GM18873 (cell line): ENCODE measurements around the gene PTCD1.

Source experiments
- ATAC-seq: cut with Tn5 transposase; IDR thresholded peaks from one replicate; pipeline ENCODE4 v1.9.1; 2021; ENCODE audit warnings: mild to moderate bottlenecking, moderate library complexity, moderate number of reproducible peaks; ENCODE audit not compliant: unreplicated experiment, low FRiP score

PTCD1 gene

DNA sequence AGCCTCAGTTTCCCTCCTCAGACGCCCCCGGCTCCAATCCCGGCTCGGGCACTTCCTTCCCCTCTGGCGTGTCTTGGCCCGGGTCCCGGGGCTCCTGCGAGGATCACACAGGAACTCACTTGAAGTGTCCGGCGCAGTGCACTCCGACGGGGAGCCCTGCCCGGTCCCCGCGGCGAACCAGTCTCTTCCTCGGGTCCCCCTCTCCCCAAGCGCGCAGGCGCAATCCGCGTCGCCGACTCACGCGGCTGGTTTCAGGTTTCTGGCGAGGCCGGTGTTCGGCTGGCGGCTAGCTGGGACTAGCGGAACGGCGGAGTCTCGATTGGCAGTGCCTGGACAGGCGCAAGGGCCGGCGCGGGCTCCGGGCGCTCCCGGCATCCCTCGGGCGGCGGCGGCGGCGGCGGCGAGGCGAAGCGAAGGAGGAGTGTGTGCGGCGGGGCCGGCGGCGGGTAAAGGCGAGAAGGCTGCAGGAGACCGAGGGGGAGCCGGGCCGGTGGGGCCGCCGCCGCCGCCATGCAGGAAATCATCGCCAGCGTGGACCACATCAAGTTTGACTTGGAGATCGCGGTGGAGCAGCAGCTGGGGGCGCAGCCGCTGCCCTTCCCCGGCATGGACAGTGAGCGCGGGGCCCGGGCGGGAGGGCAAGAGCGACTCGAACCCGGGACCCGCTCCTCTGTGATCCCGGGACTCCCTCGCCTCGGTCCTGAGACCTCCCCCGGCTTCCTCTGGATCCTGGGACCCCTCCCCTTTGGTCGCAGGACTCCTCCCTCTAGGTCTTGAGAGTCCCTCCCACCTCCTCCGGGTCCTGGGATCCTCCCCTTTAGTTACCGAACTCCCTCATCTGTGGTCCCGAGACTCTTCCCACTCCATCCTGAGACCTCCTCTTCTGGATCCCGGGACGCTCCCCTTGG lies at the start of gene PTCD1, which contains the start of gene CPSF4:
Gene PTCD1 (minus strand): TSS at position 226 of the 908 bp plus-strand sequence. CDS start 3,556 bp downstream, outside the sequence.
Gene CPSF4 (plus strand): TSS at position 371 of the 908 bp plus-strand sequence. CDS start 140 bp downstream, at position 511.
- ATAC-seq = peak; percentile 83

GRCh38 chr7:99485094-99485493 lies 46.5 kb upstream of the PTCD1 start:
- no peak for ATAC-seq

DNA sequence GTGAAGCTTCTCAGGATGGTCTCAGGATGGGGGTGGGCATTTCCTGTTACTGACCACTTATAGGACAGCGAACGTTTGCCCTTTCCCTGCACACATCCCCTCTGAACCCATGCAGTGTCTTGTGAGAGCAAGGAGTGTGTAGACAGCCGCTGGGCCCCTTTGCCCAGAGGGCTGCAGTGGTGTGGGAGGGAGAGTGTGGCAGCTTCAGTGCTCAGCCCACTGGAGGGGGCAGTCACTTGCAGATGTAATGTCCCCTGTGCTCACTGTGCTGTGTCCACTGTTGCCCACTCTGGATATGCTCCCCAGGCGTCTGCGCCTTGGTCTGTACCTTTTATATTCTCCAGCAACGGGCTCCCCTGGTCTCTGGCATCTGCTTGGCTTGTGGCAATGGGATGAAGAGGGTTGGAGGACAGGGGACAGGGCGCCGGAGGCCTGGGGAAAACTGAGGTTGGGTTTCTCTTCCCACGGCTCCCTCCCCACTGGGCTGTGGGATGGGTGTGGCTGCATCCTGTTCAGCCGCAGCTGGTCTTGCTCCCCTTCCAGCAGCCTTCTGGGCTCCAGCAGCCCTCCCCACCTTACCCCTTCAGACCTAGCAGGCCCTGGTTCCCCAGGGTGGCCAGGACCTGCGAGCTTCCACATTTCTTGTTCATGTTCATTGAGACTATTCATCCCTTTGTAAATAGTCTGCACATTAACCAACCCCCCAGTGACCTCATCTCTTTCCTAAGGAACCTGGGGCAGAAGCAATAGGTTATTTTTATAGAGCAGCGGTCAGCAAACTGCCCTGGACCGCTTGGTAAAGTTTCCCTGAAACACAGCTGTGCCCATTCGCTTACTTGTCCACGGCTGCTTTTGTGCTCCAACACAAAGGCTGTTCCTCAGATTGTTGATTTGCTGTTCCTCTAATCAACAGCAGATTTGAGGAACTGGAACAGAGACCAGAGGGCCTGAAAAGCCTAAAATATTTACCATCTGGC lies 40.2 kb upstream of the PTCD1 start:
- no peak for ATAC-seq

GRCh38 chr7:99476107-99476506 lies 37.5 kb upstream of the PTCD1 start:
- ATAC-seq = no peak

DNA sequence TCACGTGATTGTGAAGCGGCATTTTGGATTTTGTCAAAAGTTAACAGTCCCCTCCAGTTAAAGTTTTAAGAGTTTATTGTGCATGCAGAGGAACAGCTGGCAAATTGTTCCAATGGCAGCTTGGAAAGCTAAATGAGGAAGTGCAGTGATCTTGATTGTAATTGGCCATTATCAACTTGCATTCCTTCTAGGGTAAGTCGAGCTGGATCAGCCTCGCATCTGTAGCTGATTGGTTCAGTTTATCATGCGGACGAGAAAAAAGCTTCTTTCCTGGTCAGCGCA lies 34.7 kb upstream of the PTCD1 start:
- ATAC-seq = no peak

DNA sequence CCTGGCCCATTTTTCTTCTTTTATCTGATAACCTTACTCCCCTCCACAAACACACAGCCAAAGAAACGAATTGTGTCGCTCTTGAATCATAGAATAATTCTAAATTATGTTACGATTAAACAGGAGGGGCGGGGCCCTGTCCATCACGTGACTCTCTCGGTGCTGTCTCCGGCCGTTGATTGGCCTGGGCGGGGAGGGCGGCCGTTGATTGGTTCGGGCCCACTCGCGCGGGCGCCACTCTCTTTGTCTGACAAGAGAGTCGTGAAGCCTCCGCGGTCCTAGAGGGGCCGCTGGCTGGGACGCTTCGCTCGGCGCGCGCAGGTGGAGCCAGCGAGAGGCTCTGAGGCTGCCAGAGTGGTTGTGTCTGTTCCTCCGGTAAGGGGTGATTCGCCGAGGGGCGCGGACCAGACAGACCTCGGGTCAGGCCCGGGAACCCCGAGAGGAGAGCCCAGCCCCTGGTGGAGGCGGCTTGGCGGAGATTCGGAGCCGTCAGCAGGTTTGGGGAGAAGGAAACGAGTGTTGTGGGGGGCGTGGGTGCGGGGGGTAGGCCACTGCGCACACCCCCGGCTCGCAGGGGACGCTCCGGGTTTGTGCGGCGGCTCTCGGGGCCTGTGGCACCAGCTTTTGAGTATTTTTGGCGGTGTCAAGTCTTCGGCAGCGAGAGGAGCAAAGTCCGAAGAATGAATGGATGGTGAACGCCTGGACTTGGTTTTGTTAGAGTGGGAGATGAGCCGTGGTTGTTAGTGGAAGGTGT lies 34.1 kb upstream of the PTCD1 start, which contains the start of gene ZNF789:
Gene ZNF789 (plus strand): TSS at position 330 of the 754 bp plus-strand sequence. CDS start 3,567 bp downstream, outside the sequence.
- peak; percentile 73 for ATAC-seq

- no peak for ATAC-seq
These were observed 30.9 kb upstream of the PTCD1 start for GRCh38 chr7:99469381-99470065.

- ATAC-seq = no peak
These were observed 29.8 kb upstream of the PTCD1 start for GRCh38 chr7:99468336-99468918.

- no peak for ATAC-seq
These were observed 26.8 kb upstream of the PTCD1 start for GRCh38 chr7:99465421-99465768.

DNA sequence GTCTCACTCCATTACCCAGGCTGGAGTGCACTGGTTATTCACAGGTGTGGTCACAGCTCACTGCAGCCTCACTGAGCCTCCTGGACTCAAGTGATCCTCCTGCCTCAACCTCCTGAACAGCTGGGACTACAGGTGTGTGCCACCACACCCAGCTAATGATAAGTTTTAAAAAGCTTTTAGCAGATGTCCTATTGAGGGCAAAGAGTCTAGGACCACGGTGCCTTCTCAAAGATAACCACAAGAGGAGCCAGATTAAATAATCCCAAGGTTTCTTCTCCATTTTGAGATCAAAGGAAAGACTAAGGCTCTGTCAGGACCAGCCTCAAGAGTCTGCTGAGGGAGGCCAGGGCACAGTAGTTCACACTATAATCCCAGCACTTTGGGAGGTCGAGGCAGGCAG lies 22.6 kb upstream of the PTCD1 start:
- no peak for ATAC-seq

DNA sequence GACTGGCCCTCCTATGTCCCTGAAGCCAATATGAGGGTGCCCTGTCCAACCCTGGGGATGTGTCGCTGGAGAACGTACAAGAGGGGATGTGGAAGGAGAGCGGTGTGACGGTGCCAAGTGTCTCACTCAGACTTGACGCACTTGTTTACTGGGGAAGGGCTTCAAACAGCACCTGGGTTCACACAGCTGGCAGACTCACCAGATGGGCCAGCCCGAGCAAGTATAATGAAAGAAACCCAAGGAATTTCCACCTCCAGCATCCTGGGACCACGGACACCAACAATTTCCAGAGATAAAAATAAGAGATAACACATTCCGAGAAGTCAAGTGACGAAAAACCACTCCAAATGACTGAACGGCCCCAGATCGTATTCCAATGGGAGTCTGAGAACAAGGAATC lies 22.1 kb upstream of the PTCD1 start:
- ATAC-seq = no peak

- ATAC-seq = no peak
These were observed 20.5 kb upstream of the PTCD1 start for GRCh38 chr7:99459087-99459486.

DNA sequence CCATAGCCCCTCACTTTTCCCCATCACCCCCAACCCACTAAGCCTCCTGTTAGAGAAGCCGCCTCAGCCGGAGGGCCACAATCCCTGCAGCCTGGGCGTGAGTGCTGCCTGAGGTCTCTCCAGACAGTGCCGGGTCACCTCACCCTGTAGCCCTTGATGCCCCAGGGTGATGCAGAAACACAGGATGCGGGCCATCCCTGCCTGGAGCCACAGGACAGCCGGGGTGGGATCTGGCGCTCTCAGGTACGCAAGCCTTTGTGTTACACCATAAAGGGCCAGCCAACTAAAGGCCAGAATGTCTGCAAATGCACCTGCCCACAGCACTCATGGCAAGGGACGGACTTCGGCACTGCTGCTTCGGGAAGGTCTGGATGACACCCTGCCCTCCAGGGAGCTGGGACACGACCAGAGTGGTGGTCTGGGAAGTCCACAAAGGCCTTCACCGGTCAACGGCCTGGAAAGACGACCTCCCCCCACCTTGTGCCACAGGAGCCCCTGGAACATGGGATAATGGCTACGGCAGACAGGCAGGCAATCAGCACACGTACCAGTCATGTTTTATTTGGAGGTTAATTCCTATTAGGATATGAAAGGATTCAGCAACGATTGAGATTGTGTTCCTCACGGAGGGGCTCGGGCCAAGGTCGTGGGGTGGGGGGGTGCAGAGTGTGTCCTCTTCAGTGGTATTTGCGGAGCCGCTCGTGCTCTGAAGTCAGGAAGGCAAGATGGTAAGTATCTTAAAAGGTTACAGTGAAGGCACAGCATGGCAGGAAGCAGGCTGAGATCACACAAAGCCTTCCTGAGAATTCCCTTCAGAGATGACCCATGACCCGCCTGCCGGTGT lies 19.3 kb upstream of the PTCD1 start:
- ATAC-seq = no peak

DNA sequence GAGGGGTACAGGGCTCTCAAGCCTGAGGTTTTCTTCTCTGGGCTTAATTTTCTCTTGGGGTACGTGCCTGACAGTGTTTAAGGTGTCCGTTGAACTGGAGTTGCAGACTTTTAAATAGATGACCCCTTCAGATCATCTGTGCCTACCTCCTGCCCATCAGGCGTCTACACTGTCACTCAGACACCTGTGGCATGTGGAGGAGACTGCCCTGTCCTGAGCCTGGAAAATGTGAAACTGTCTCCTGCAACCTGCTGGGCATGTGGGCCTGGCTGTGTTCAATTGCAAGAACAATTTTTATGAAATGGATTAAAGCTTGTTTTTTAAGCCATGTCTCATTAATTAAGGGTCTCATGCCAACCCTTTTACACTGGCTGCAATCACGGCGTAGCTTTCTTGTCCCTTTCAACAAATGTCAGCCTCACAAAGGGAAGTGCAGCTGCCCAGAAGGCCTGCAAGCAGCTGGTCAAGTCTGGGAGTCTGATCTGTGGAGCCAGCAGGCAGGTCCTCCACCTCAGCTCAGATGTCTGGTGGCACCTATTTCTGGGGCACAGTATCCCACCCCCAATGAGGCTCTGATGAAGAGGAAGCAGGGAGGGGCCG lies 18.6 kb upstream of the PTCD1 start:
- no peak for ATAC-seq

DNA sequence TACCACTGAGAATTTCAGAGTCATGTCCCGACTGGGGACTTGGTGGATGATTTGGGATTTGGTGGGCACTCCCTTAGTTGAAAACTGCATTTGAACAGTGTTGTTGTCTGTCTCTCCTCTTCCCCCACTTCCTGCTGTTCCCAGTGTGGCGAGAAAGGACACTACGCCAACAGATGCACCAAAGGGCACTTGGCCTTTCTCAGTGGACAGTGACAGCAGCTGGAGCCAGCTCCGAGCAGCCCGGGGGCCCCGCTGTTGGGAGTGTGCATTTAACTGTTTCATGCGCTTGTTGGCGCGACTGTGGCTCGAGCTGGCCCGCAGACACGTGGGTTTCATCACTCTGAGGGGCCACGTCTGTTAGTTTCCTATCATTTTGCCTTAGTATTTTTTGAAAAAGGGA lies 17.7 kb upstream of the PTCD1 start:
- no peak for ATAC-seq

DNA sequence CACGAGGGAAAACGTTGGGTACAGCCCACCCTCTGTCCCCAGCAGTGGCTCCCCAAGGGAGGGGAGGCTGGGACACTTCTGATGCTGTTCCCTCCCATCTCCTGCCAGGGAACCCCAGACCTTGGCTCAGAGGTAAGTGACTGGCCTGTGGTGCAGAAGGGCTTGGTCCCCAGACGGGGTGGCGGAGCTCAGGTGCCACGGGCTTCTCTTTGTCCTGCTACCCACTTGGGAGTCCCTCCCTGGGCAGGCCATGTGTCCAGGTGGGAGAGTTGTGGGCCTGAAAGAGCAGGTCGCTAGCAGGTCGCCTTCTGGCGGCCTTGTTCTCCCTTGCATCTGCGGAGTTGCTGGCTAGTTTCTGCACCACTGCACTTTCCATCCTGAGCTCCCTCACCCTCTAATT lies 17.3 kb upstream of the PTCD1 start:
- ATAC-seq = no peak

DNA sequence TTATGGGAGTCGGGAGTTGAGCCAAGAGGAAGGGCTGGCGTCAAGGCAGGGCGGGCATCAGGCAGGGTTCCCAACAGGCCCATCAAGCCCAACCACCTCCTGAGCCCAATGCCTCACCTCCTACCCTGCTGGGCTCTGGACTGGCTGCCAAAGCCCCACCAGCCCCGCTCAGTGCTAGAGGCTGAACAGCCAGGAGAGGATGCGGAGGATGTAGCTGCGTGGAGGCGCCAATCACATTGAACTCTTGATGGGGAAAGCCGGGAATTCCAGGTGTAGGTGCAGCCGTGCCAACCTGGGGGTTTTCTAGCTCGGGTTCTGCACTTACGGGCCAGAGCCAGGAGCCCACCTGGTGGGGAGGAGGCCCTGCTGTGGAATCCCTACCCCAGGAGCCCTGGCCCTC lies 14.5 kb upstream of the PTCD1 start:
- no peak for ATAC-seq

DNA sequence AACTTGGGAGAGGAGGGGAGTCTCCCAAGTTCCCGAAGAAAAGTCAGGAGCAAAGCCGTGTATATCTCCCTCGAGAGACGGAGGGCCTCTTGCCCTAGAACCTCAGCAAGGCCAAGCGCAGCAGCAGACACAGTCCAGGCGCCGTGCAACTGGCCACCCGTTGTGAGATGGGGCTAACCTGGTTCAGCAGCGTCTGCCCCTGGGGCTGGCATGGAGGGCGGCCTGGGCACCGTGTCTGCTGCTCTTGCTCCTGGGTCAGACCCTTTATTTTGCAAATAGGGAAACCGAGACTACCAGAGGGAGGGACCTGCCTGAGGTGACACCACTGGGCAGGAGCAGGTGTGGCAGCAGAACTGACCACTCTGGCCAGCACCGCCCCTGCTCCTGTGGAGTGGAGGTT lies 13.9 kb upstream of the PTCD1 start:
- ATAC-seq = no peak
